Activated T-helper 1 cell treated with Interleukin-2 at 50 U/mL for 16 hours (primary cell): ENCODE measurements around the gene ENPP6.

Experiments used
- DNase-seq: peaks from one replicate; pipeline ENCODE4 v3.0.0-alpha.2; 2020; ENCODE audit warnings: low read depth

Gene ENPP6

GRCh38 chr4:184217634-184218033 lies at the start of gene ENPP6:
TSS of gene ENPP6 (minus strand) at chr4:184217873. CDS start at chr4:184217819, 54 bp downstream.
- no peak for DNase-seq

- no peak for DNase-seq
Measured at GRCh38 chr4:184267206-184267608, 49.5 kb upstream of the ENPP6 start.

GRCh38 chr4:184265546-184266351 lies 48.1 kb upstream of the ENPP6 start:
- DNase-seq = no peak

- peak; percentile 81 for DNase-seq
Measured at GRCh38 chr4:184263910-184264732, 46.4 kb upstream of the ENPP6 start.

GRCh38 chr4:184263461-184263860 lies 45.8 kb upstream of the ENPP6 start:
- no peak for DNase-seq

GRCh38 chr4:184262901-184263300 lies 45.2 kb upstream of the ENPP6 start:
- DNase-seq = no peak

- DNase-seq = no peak
Measured at GRCh38 chr4:184261246-184261645, 43.6 kb upstream of the ENPP6 start.

GRCh38 chr4:184259866-184260265 lies 42.2 kb upstream of the ENPP6 start:
- DNase-seq = no peak

GRCh38 chr4:184259081-184259480 lies 41.4 kb upstream of the ENPP6 start:
- DNase-seq = no peak

- DNase-seq = no peak
Measured at GRCh38 chr4:184255871-184256642, 38.4 kb upstream of the ENPP6 start.

GRCh38 chr4:184255361-184255760 lies 37.7 kb upstream of the ENPP6 start:
- no peak for DNase-seq

GRCh38 chr4:184253072-184253420 lies 35.4 kb upstream of the ENPP6 start:
- DNase-seq = no peak

- no peak for DNase-seq
Measured at GRCh38 chr4:184252136-184253071, 34.7 kb upstream of the ENPP6 start.

GRCh38 chr4:184251670-184251980 lies 34.0 kb upstream of the ENPP6 start:
- DNase-seq = no peak

- no peak for DNase-seq
Measured at GRCh38 chr4:184250795-184251669, 33.4 kb upstream of the ENPP6 start.

GRCh38 chr4:184248216-184248615 lies 30.5 kb upstream of the ENPP6 start:
- DNase-seq = no peak

- DNase-seq = no peak
Measured at GRCh38 chr4:184247421-184247820, 29.7 kb upstream of the ENPP6 start.

GRCh38 chr4:184246426-184246825 lies 28.8 kb upstream of the ENPP6 start:
- no peak for DNase-seq

GRCh38 chr4:184238072-184238745 lies 20.5 kb upstream of the ENPP6 start:
- no peak for DNase-seq

GRCh38 chr4:184237612-184238011 lies 19.9 kb upstream of the ENPP6 start:
- no peak for DNase-seq
